ENCODE measurements around the gene EME2. TPM values are rescaled to one million over a fixed set of nuclear protein-coding genes. Genes with fewer than 3 reads are reported as not detected.

EME2 gene
- total RNA-seq, 1 donor from 2014 or later, result 14.0 TPM

- no peak for TF ChIP-seq CTCF (conservative IDR thresholded peaks at IDR 0.05; ENCODE audit: low read depth, low read length)
- DNase-seq (ENCODE audit: low read depth), result no peak
- H3K4me3 ChIP-seq (ENCODE audit: low read depth, low read length), result no peak overlapping the region
Measured at GRCh38 chr16:1816396-1817275, 44.0 kb downstream of the EME2 start.

GRCh38 chr16:1817276-1817589, 44.6 kb downstream of the EME2 start:
- no peak for TF ChIP-seq CTCF (conservative IDR thresholded peaks at IDR 0.05; ENCODE audit: low read depth, low read length)
- H3K4me3 ChIP-seq (ENCODE audit: low read depth, low read length), result no peak overlapping the region
- DNase-seq (ENCODE audit: low read depth), result no peak

DNA sequence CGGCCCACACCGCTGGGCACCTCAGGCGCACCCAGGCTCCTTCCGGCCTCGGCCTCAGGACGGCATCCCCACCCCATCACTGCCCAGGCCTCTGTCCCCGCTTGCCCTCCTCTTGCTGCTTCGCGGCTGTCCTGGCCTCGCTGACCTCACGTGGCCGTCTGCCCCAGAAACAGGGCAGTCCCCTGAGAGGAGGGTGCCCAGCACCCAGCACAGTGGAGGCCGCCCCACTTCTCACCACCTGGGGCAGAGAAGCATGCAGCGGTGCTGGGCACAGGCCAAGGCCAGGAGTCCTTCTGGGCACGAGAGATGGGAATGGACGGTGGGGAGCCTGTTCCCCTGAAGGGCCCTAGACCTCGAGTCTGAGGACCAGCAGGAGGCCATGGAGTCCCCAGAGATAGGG, 45.1 kb downstream of the EME2 start:
- H3K4me3 ChIP-seq (ENCODE audit: low read depth, low read length), result no peak overlapping the region
- no peak for TF ChIP-seq CTCF (conservative IDR thresholded peaks at IDR 0.05; ENCODE audit: low read depth, low read length)
- DNase-seq (ENCODE audit: low read depth), result no peak

DNA sequence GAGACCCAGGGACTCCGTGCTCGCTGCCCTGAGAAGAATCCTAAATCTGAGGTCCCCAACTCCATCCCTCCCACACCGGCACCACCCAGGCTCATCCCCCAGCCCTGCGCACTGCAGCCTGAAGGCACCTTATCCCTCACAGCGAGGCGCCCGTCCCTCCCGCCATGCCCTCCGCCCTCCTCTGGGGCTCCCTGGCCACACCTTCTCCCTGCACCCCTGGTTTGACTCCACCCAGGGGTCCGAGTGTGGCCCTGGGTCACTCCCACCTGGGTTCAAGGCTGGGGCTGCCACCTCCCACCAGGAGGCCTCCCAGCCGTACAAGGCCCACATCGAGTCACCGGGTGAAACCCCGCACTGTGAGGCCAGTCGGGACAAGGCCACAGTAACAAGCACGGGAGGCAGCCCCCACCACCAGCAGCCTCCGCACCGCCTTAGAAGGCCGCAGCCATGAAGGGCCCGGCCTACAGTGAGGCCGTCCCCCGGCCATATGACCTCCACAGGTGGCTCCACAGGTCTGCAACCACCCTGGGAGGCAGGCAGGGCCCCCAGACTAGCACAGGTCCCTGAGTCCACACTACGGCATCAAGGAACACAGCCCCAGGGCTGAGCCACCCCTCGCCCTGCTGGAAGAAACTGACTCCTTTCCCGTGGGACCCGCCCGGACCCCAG, 45.7 kb downstream of the EME2 start:
- DNase-seq (ENCODE audit: low read depth), result no peak
- H3K4me3 ChIP-seq (ENCODE audit: low read depth, low read length), result no peak overlapping the region
- TF ChIP-seq CTCF (conservative IDR thresholded peaks at IDR 0.05; ENCODE audit: low read depth, low read length), result no peak

DNA sequence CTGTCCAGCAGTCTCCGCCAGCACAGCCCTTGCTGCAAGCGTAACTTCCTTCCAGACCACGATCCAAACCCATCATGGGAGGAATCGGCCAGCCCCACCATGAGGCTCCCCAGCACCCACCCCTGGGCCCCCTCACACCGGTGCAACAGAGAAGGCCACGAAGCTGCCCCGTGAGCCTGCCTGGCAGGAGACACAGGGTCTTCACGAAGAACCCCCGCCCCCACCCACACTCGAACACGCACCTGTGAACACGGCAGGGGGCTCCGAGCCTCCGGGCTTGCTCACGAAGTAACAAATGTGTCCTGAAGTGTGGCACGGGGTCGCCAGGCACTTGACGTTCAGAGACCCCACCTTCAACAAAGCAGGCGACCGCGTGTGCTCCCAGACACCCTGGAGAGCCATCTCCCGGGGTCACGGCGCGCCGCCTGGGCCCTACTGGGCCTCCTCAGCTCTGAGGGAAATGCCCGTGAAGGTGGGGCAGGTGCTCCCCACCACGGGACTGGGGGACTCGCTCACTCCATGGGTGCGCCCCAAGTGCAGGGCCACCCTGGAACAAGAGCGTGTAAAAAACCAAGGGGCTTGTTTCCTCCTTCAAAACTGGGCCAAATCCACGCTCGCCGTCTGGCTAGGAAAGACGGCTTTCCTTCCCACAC, 46.4 kb downstream of the EME2 start:
- H3K4me3 ChIP-seq (ENCODE audit: low read depth, low read length), result no peak overlapping the region
- no peak for DNase-seq (ENCODE audit: low read depth)
- TF ChIP-seq CTCF (conservative IDR thresholded peaks at IDR 0.05; ENCODE audit: low read depth, low read length), result no peak

DNA sequence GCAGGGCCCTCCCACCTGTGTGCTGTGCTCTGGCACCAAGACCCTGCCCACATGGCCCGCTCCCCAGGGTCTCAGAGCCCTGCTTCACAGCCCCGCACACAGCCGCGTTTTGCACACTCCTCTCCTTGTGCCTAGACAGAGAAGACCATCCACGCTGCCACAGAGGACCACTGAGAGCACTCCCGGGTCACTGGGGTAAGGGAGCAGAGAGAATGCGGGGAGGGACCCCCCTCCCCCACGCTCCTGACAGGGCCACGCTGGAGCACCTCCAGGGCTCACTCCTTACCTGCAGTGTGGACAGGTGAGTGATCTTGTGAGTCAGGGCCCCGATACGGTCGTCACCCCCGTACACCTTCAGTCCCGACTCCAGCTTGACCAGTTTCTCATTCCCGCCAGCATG, 47.0 kb downstream of the EME2 start:
- H3K4me3 ChIP-seq (ENCODE audit: low read depth, low read length), result no peak overlapping the region
- DNase-seq (ENCODE audit: low read depth), result no peak
- no peak for TF ChIP-seq CTCF (conservative IDR thresholded peaks at IDR 0.05; ENCODE audit: low read depth, low read length)
